ENCODE measurements around the gene IGLL1.
"Not testable (repeated sequence)": the region's sequence is repeated elsewhere in the genome, so short reads cannot be mapped to it uniquely, and the experiment has no call there.

Gene IGLL1

GRCh38 chr22:23579870-23580575 lies at the start of gene IGLL1:
IGLL1 (minus strand) TSS chr22:23580290; CDS start chr22:23580190, 100 bp downstream.
- no peak for DNase-seq

GRCh38 chr22:23628056-23628743 lies 48.1 kb upstream of the IGLL1 start:
- not testable (repeated sequence) for DNase-seq

GRCh38 chr22:23627401-23628055 lies 47.4 kb upstream of the IGLL1 start:
- peak; percentile 35 for DNase-seq

GRCh38 chr22:23626286-23626975 lies 46.3 kb upstream of the IGLL1 start:
- no peak for DNase-seq

GRCh38 chr22:23622634-23623033 lies 42.5 kb upstream of the IGLL1 start:
- DNase-seq, result no peak

GRCh38 chr22:23621916-23622315 lies 41.8 kb upstream of the IGLL1 start:
- not testable (repeated sequence) for DNase-seq

GRCh38 chr22:23621082-23621780 lies 41.1 kb upstream of the IGLL1 start:
- DNase-seq, result no peak

- no peak for DNase-seq
Measured at GRCh38 chr22:23613193-23613972, 33.3 kb upstream of the IGLL1 start.

GRCh38 chr22:23609983-23610781 lies 30.1 kb upstream of the IGLL1 start:
- no peak for DNase-seq

GRCh38 chr22:23608583-23608982 lies 28.5 kb upstream of the IGLL1 start:
- DNase-seq, result no peak

- DNase-seq, result no peak
Measured at GRCh38 chr22:23606204-23607131, 26.4 kb upstream of the IGLL1 start.

- no peak for DNase-seq
Measured at GRCh38 chr22:23604939-23605712, 25.0 kb upstream of the IGLL1 start.

GRCh38 chr22:23603266-23603665 lies 23.2 kb upstream of the IGLL1 start:
- no peak for DNase-seq

GRCh38 chr22:23598805-23599518 lies 18.9 kb upstream of the IGLL1 start:
- DNase-seq, result no peak

GRCh38 chr22:23597576-23598268 lies 17.6 kb upstream of the IGLL1 start:
- DNase-seq, result not testable (repeated sequence)

GRCh38 chr22:23595904-23596303 lies 15.8 kb upstream of the IGLL1 start:
- not testable (repeated sequence) for DNase-seq

- no peak for DNase-seq
Measured at GRCh38 chr22:23591846-23592245, 11.8 kb upstream of the IGLL1 start.

Data from NCI-H1694 treated with DMSO at 0.1 percent for 48 hours (cell line).